ENCODE measurements around the gene RPN1.
"Not testable (repeated sequence)": the region's sequence is repeated elsewhere in the genome, so short reads cannot be mapped to it uniquely, and the experiment has no call there.

Gene RPN1

DNA sequence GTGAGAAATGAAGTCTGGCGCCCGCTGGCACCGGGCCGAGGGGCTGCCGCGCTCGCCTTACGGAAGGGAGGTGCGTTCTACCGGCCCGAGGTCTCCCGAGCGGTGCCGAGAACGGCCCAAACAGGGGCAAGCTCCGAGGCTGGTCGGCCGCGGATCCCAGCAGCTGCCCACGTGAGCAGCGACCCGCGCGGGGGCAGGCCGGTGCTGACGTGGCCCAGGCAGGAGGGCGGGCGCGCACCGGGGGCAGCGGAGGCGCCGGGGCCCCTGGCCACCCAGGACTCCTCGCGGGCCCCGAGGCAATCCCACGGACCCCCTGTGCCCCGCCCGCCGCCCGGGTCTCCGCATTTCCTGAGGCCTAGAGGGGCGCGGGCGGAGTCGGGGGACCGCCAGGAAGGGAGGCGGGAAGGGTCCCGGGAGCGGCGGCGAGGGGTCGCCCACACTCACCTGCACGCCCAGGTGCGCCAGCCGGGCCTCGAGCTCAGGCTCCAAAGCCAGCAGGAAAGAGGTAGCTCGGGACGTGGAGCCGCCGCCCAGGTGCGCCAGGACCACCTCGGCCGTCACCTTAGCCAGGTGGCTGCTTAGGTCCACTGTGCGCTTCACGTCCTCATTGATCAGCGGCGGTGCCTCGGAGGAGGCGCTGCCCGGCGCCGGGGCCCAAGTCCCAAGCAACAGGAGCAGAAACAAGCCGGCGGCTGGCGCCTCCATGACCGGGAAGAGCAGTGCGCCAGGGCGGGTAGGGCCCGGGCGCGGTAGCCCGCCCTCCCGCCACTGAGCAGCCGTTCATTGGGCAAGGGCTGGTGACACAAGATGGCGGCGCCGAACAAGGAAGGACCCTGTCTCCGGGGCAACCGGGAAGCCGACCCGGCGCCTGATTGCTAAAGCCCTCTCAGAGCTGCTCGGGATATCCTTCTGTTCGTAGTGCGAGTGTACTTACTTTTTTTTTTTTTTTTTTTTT, at the start of gene RPN1:
Gene RPN1, minus strand, starts transcription at position 723 of the 955 bp plus-strand sequence. Its CDS starts 18 bp downstream, at position 705.
- ATAC-seq (peak; percentile 98), DNase-seq (peak; percentile 95)

DNA sequence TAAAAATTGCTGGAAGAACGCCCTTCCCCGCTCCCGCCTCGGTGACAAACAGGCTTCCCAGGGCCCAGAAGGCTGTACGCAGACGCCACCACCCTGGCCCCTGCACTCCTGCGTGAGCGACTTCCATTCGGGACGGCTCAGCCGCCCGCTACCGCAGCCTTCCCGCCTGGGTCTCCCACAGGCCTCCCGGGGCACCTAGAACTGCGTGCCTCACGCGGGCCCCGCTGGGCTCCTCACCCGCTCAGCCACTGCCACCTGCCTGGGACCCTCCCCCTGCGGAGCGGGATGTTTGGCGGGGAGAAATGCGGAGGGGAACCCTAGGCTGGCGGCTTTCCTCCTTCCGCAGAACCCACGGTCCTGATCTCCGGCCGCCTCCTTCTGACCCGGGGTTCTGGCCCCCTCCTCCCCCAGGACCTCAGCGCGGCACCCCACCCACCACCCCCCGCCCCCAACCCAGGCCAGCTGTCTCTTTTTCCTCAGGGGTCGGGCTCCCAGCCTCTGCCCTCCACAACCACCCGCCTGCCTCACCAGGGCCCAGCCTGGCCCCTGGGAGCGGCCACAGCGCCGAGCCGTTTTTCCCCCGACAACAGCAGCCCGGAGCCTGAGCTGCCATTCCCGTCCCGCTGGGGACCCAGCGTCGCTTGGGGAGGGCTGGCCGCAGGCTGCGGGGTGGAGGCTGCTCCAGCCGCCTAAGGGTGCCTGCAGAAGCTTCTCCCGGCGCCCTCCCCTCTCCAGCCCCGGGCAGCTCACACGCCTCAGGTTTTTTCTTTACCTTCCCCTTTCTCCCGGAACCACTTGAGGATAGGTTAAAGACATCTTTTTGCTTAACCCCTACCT, 47.8 kb upstream of the RPN1 start:
- DNase-seq: peak; percentile 44
- ATAC-seq: peak; percentile 74

DNA sequence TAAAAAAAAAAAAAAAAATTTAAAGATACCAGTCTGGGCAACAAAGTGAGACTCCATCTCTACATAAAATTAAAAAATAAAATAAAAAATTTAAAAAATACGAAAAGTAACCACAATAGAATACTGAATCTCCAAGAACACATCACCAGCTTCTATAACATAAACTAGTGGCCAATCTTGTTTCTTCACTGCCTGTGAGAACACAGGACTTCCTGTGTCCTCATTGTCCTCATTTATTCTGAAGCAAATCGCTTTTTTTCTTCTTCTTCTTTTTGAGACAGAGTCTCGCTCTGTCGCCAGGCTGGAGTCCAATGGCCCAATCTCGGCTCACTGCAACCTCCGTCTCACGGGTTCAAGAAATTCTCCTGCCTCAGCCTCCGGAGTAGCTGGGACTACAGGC, 46.7 kb upstream of the RPN1 start:
- no peak for DNase-seq
- no peak for ATAC-seq

DNA sequence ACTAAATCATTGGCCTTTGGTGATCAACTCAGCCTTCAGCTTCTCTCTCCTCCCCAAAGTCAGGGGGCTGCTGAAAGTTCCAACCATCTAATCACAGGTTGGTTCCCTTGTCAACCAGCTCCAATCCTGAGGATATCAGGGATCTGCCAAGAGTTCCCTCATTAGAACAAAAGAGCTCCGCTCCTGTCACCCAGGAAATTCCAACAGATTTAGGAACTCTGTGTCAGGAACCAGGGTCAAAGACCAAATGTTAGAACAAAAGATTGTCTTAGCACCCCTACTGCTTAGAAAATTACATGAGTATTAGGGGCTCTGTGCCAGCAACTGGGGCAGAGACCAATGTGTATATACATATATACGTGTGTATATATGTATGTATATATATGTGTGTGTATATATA, 43.1 kb upstream of the RPN1 start:
- DNase-seq (no peak), ATAC-seq (no peak)

DNA sequence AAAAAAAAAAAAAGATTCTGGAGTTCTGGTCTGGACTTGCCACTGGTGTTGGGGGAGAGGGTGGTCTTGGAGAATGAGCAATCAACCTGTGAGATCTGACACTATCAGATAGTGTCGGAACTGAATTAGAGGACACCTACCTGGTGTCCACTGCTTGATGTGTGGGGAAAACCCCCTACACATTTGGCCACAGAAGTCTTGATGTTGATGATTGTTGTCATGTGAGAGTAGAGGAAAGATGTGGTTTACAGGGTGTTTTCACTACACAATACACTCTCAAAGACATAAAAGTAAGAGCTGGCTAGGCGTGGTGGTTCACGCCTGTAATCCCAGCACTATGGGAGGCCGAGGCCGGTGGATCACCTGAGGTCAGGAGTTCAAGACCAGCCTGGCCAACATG, 38.4 kb upstream of the RPN1 start:
- ATAC-seq: no peak
- no peak for DNase-seq

DNA sequence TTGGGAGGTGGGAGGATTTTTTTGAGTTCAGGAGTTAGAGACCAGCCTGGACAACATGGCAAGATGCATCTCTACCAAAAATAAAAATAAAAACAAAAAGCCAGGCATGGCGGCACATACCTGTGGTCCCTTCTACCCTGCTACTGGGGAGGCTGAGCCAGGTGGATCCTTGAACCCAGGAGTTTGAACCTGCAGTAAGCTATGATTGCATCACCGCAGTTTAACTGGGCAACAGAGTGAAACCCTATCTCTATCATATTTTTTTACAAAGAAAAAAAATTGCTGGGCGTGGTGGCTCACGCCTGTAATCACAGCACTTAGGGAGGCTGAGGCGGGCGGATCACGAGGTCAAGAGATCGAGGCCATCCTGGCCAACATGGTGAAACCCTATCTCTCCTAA, 35.8 kb upstream of the RPN1 start:
- no peak for DNase-seq
- ATAC-seq: no peak

DNA sequence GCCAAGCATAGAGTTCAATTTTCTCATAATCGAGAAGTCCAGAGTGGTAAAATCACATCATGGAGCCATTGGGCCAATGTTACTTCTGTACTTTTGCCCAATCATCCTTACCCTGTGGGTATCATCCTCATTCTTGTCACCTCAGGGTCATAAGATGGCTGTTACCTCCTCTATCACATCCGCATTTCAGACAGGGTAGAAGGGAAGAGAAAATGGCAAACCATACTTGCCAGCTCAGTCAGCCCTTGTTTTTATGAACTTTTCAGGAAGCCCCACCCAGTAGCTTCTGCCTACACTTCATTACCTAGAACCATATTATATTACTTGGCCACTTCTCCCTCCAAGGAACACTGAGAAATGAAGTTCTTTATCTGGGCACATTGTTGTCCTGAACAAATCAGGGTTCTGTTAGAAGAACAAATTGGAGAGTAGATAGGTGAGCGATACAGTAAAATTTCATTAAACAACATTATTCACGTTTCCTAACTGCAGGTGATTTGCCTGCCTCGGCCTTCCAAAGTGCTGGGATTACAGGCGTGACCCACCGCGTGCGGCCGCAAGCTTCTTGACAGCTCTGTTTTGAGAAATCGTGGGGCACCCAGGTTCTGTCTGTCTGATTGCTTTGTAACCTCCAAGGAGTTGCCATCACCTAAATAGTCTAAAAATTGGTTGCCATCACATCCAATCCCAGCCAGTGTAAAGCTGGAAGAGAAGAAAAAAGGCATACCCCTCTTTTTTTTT, 34.5 kb upstream of the RPN1 start:
- ATAC-seq (no peak), DNase-seq (no peak)

DNA sequence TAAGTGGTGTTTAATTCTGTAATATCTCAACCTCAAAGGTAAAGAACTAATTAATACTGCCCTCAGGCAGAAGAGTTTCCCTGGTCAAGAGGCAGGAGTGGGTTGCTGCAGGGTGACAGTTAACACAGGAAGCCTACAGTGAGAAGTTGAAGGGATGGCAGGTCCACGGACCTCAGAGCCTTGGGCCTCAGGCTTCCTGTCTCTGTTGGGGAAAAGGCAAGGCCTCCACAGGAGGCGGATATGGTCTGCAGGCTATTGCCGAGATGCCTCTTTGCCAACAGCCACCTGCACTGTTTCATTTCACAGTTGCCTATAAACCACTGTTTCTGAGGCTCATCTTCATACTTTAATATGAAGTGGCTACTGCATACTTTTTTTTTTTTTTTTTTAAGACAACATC, 33.3 kb upstream of the RPN1 start:
- no peak for ATAC-seq
- DNase-seq: no peak

DNA sequence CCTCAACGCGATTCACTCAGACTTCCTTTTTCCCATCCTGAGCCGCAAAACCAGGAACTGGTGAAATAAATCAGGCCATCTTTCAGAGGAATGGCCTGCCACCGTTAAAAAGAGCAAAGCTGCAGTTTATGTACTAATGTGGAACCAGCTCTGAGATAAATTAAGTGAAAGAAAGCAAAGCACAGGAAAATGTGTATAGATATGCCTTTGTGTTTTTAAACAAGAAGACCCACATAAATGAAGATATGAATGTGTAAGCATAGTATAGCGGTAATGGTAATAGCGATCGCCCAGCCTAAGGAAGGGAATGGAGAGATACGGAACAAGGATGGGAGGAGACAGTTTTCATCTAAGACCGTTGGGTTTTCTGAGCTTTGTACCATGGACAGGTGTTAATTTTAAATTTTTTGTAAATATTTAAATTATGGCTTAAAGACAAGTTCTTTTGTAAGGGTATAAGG, 30.8 kb upstream of the RPN1 start:
- DNase-seq: no peak
- ATAC-seq: no peak

DNA sequence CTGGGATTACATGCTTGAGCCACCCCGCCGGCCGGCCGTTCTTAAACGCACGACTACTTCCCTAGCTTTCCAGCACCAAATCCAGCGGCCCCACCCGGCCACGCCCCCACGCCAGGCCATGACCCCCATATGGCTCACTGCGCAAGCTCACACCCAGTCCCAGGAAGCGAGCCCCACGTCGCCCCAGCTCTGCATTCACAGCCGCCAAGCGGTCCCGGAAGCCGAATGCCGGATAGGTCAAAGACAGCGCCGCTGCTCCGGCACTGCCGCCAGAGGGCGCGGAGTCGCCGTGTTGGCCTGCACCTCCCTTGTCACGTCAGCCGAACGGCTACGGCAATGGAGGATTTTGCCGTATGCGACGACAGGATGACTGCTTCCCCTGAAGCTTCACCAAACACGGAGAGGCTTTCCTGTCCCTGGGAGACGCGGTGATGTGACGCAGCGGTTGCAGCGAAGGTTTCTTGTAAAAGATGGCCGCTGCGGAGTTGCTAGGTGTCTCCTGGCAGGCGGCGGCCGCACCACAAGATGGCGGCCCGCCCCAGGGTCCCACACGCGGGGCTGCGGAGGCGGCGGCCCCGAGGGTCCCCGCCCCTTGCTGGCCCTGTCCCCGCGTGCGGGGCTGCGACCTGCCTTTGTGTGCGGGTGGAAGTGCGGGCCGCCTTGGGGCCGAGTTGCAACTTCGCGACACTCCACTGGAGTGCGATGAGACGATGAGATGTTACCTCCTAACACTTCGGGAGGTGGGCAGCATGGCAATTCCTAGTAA, 30.2 kb upstream of the RPN1 start:
- peak; percentile 99 for ATAC-seq
- peak; percentile 100 for DNase-seq

DNA sequence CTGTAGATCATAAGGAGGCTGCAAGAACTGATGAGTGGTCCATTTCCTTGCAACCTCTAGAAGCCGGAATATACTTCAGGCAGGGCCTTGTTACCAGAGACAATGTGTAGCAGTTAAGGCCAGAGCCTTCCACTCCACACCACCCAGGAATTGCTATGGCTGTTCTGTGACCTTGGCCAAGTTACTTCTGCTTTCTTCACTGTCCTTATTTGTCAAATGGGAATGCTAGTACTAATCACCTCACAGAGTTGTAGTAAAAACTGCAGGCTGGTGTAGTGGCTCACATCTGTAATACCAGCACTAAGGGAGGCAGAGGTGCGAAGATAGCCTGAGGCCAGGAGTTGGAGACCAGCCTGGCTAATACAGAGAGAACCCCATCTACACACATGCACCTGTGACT, 28.7 kb upstream of the RPN1 start:
- ATAC-seq: no peak
- no peak for DNase-seq

DNA sequence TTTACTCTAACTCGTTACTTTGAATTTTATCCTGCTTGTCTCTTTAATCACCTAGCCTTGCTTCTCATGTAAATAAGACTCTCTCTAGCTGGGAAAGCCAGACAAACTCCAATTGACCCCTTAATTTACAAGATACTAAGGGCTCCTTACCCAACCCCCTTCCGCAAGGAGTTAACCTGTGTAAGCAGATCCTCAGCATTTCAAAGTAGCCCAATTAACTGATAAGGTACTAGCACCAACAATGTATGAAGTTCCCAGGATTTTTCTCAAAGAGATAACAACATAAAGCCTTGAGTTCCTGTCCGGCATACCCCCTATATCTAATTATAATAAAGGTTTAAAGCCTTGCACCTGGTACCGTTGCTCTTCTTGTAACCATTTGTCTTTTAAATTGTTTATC, 25.2 kb upstream of the RPN1 start:
- not testable (repeated sequence) for ATAC-seq, DNase-seq

DNA sequence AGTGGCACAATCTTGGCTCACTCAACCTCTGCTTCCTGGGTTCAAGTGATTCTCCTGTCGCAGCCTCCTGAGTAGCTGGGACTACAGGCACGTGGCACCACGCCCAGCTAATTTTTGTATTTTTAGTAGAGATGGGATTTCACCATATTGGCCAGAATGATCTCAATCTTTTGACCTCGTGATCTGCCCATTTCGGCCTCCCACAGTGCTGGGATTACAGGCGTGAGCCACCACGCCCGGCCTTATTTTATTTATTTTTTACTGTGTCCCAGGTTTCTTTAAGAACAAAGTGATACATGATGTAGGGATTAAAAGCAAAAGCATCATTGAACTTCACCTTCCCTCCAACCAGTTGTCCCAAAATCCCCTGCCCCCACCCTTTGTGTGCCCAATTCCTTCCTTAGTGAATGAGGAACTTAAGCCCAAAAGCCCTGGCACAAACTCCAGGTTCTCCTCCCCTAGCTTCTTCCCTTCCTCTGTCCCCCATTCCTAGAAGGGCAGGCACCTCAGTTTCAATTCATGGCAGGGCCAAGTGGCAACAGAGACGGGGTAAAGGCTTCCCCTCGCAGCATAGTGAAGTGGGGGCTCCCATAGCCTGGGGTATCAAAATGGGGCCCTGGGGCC, 23.7 kb upstream of the RPN1 start:
- DNase-seq (no peak), ATAC-seq (no peak)

DNA sequence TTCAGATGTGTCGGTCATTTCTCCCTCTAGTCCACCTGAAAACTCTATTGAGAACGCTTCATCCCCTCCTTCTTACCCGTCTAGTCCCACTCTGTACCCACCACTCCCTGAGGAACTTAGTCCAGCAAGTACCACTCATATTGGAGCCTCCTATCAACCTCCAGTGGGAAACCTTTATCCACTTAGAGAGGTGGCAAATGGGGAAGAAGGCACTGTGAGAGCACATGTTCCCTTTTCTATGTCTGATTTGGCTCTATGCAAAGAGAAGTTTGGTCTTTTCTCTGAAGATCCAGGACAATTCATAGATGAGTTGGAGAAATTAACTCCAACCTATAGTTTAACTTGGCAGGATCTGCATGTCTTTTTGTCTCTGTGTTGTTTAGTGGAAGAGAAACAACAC, 17.0 kb upstream of the RPN1 start:
- no peak for ATAC-seq
- no peak for DNase-seq

DNA sequence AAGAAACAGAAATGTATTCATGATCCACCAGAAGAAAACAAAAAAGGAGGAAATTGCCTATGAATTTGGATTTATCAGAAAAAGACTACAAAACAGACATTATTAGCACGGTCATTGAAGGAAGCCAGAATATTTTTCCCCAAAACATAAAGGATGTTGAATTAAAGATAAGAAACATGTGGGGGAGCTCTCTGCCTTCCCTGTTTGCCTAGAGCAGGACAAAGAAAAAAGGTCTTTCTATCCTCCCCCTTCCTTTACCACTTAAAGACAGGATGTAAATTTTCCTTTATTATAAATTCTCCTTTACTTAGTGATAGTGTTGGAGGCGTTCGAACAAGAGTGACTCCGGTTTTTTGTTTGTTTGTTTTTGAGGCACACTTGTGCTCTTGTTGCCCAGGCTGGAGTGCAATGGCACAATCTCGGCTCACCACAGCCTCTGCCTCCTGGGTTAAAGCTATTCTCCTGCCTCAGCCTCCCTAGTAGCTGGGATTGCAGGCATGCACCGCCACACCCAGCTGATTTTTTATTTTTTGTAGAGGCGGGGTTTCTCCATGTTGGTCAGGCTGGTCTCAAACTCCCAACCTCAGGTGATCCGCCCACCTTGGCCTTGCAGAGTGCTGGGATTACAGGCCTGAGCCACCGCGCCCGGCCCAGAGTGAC, 14.9 kb upstream of the RPN1 start:
- no peak for ATAC-seq
- no peak for DNase-seq

DNA sequence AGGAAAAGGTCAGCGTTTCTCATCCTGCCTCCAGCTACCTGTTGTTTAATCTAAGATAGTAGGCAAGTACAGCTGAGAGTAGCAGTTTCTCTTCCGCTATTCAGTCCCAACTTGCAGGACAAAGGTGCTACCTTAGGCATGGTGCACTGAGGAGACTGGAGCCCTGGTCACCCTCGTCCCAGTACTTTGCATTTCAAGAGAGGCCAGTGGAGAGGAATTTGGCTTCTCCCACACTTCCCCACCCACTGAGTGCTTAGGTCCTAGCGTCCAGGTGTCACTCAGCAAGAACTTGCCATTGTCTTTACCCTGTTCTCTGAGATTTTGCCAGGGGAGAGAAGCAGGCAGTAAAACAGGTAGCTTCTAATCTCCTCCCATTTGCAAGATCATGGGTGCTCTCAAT, 12.5 kb upstream of the RPN1 start:
- ATAC-seq: no peak
- no peak for DNase-seq

DNA sequence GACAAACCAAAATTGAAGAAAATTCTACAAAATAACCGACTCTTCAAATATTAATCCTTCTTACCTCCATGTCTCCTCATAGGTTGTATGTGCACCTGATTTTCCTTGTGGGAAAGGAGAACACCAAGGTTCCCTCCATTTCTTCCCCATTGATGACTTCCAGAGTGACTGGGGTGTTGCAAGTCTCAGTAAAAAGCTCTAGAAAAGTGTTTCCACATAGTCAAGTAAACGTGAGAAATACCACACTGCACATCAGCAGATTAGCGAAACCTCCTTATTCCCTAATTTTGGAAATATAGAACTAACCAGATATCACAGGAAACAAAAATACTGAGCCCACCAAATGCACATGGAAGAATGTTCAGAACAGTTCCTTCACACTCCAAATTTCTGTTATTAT, 4.9 kb upstream of the RPN1 start:
- no peak for DNase-seq
- no peak for ATAC-seq

DNA sequence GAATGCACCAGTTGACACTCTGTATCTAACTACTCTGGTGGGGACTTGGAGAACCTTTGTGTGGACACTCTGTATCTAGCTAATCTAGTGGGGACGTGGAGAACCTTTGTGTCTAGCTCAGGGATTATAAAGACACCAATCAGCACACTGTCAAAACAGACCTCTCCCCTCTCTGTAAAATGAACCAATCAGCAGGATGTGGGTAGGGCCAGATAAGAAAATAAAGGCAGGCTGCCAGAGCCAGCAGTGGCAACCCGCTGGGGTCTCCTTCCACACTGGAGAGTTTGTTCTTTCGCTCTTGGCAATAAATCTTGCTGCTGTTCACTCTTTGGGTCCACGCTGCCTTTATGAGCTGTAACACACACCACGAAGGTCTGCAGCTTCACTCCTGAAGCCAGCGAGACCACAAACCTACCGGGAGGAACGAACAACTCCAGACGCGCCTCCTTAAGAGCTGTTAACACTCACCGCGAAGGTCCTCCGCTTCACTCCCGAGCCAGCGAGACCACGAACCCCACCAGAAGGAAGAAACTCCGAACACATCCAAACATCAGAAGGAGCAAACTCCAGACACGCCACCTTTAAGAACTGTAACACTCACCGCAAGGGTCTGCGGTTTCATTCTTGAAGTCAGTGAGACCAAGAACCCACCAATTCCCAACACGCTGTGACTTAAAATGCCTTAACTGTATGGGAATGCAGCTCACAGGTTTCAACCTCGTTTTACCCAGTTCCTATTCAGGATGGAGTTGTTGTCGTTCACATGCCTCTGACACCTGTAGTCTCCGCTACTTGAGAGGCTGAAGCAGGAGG, 3.6 kb upstream of the RPN1 start:
- ATAC-seq, DNase-seq: not testable (repeated sequence)

DNA sequence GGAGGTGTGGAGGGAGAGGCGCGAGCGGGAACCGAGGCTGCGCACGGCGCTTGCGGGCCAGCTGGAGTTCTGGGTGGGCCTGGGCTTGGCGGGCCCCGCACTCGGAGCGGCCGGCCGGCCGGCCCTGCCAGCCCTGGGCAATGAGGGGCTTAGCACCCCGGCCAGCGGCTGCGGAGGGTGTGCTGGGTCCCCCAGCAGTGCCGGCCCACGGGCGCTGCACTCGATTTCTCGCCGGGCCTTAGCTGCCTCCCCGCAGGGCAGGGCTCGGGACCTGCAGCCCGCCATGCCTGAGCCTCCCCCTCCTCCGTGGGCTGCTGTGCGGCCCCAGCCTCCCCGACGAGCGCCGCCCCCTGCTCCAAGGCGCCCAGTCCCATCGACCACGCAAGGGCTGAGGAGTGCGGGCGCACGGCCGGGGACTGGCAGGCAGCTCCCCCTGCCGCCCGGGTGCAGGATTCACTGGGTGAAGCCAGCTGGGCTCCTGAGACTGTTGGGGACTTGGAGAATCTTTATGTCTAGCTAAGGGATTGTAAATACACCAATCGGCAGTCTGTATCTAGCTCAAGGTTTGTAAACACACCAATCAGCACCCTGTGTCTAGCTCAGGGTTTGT, 2.9 kb upstream of the RPN1 start:
- ATAC-seq: not testable (repeated sequence)
- DNase-seq: peak; percentile 63
